Measurements from ENCODE around the gene SDHAF4.

SDHAF4 gene

GRCh38 chr6:70563530-70563929, 3.2 kb upstream of the SDHAF4 start:
- no peak for TF ChIP-seq CTCF (IDR thresholded peaks at IDR 0.05)

GRCh38 chr6:70574643-70575042, 7.9 kb downstream of the SDHAF4 start:
- no peak for TF ChIP-seq CTCF (IDR thresholded peaks at IDR 0.05)

- no peak for TF ChIP-seq CTCF (IDR thresholded peaks at IDR 0.05)
These were observed 9.3 kb downstream of the SDHAF4 start for GRCh38 chr6:70575899-70576495.

- TF ChIP-seq CTCF (IDR thresholded peaks at IDR 0.05), result no peak
These were observed 19.4 kb downstream of the SDHAF4 start for GRCh38 chr6:70586114-70586513.

- no peak for TF ChIP-seq CTCF (IDR thresholded peaks at IDR 0.05)
These were observed 23.7 kb downstream of the SDHAF4 start for GRCh38 chr6:70590400-70590799.

GRCh38 chr6:70592391-70593117, 25.8 kb downstream of the SDHAF4 start:
- no peak for TF ChIP-seq CTCF (IDR thresholded peaks at IDR 0.05)

GRCh38 chr6:70593118-70593486, 26.4 kb downstream of the SDHAF4 start:
- no peak for TF ChIP-seq CTCF (IDR thresholded peaks at IDR 0.05)

Measured in LNCAP (cell line).